LNCaP clone FGC (cell line): ENCODE measurements around the gene CD276.

ENCODE experiments used
- DNase-seq: peaks from one replicate; pipeline ENCODE4 v3.0.0-alpha.2; 2011; ENCODE audit warnings: low read depth
- H3K4me3 ChIP-seq: 2 replicates; pipeline ENCODE4 v1.5.1; 2011; ENCODE audit warnings: mild to moderate bottlenecking, low read depth, low read length, control low read depth
- CTCF ChIP-seq: IDR thresholded peaks from 2 replicates; pipeline ENCODE4 v1.5.1; 2012; ENCODE audit warnings: mild to moderate bottlenecking; ENCODE audit not compliant: control insufficient read depth, insufficient read depth; ENCODE audit errors: extremely low read depth

Gene CD276

DNA sequence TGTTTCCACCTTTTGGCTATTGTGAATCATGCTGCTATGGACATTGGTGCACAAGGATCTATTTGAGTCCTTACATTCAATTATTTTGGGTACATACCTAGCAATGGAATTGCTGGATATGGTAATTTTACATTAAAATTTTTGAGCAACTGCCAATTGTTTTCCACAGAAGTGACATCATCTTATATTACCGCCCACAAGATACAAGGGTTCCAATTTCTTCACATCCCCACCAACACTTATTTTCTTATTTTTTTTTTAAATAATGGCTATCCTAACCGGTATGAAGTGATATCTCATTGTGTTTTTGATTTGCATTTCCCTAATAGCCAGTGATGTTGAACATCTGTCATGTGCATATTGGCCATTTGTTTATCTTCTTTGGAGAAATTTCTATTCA, 28.5 kb upstream of the CD276 start:
- no peak for TF ChIP-seq CTCF
- no peak for DNase-seq
- no peak overlapping the region for H3K4me3 ChIP-seq

DNA sequence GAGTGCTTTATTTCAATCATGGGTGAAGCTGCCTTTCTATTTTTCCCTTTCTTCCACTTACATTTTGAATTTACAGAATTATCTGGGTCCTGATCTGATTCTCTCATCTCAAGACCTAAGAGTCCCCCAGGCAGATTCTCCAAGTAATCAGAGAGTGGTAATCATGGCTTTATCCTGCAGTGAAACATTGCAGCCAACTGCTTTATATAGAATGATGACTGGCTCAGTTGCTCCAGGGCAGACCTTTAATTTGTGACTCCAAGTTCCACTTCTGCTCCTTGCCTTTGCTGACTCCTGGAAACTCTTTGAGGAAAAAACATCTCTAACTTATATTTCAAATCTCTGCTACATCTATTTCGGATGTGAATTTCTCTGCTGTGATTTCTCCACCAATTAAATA, 25.5 kb upstream of the CD276 start:
- H3K4me3 ChIP-seq = no peak overlapping the region
- TF ChIP-seq CTCF = no peak
- DNase-seq = no peak

- no peak overlapping the region for H3K4me3 ChIP-seq
- no peak for DNase-seq
- TF ChIP-seq CTCF = no peak
These were observed 23.7 kb upstream of the CD276 start for GRCh38 chr15:73660455-73660854.

- no peak for TF ChIP-seq CTCF
- no peak for DNase-seq
- H3K4me3 ChIP-seq = no peak overlapping the region
These were observed 9.6 kb upstream of the CD276 start for GRCh38 chr15:73674587-73674986.

- no peak for DNase-seq
- H3K4me3 ChIP-seq = no peak overlapping the region
- TF ChIP-seq CTCF = peak; percentile 79
These were observed 7.0 kb upstream of the CD276 start for GRCh38 chr15:73677146-73677607.

GRCh38 chr15:73677733-73678132, 6.5 kb upstream of the CD276 start:
- TF ChIP-seq CTCF = no peak
- H3K4me3 ChIP-seq = no peak overlapping the region
- DNase-seq = no peak

DNA sequence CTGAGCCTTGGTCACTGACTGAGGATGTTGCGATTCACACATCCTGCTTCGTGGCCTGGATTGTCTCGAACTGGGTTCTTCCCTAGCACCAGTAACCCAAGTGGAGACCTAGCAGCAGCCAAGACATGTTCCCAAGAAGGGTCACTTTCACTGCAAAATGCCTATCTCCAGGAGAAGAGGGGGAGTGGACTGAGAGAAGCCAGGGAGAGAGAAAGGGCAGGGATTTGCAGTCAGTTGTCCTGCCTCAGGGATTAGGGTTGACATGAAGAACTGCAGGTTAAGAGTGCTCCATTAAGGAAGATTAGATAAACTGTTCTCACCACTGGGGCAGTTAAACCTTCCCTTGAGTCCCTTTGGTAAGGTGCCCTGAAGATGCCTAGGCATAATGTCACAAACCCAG, 5.7 kb upstream of the CD276 start:
- DNase-seq = no peak
- TF ChIP-seq CTCF = no peak
- H3K4me3 ChIP-seq = no peak overlapping the region
